ENCODE measurements around the gene COL23A1.

Gene COL23A1

GRCh38 chr5:178381206-178381605, 209.0 kb downstream of the COL23A1 start:
- FAIRE-seq (no peak), DNase-seq (ENCODE audit: insufficient read length, low spot score) (no peak)
- TF ChIP-seq POLR2AphosphoS5 (IDR thresholded peaks at IDR 0.05; ENCODE audit: low read depth, low read length) (no peak), SPI1 (IDR thresholded peaks at IDR 0.05; ENCODE audit: low read depth, low read length) (no peak), TAF1 (IDR thresholded peaks at IDR 0.05; ENCODE audit: low read depth, low read length) (no peak), PAX5 (IDR thresholded peaks at IDR 0.05; ENCODE audit: insufficient read depth, low read length, severe bottlenecking) (no peak), POU2F2 (IDR thresholded peaks at IDR 0.05; ENCODE audit: low read depth, low read length) (no peak), POLR2A (IDR thresholded peaks at IDR 0.05; ENCODE audit: low read depth, low read length) (no peak)

GRCh38 chr5:178380541-178381074, 209.6 kb downstream of the COL23A1 start:
- DNase-seq (ENCODE audit: insufficient read length, low spot score) (no peak), FAIRE-seq (no peak)
- no peak for TF ChIP-seq PAX5 (IDR thresholded peaks at IDR 0.05; ENCODE audit: insufficient read depth, low read length, severe bottlenecking)
- TF ChIP-seq POLR2A (IDR thresholded peaks at IDR 0.05; ENCODE audit: low read depth, low read length): no peak
- TF ChIP-seq SPI1 (IDR thresholded peaks at IDR 0.05; ENCODE audit: low read depth, low read length): no peak
- TF ChIP-seq TAF1 (IDR thresholded peaks at IDR 0.05; ENCODE audit: low read depth, low read length): no peak
- TF ChIP-seq POU2F2 (IDR thresholded peaks at IDR 0.05; ENCODE audit: low read depth, low read length): no peak
- no peak for TF ChIP-seq POLR2AphosphoS5 (IDR thresholded peaks at IDR 0.05; ENCODE audit: low read depth, low read length)

GRCh38 chr5:178380086-178380485, 210.1 kb downstream of the COL23A1 start:
- no peak for TF ChIP-seq SPI1 (IDR thresholded peaks at IDR 0.05; ENCODE audit: low read depth, low read length)
- no peak for TF ChIP-seq PAX5 (IDR thresholded peaks at IDR 0.05; ENCODE audit: insufficient read depth, low read length, severe bottlenecking)
- TF ChIP-seq POLR2A (IDR thresholded peaks at IDR 0.05; ENCODE audit: low read depth, low read length): no peak
- TF ChIP-seq POLR2AphosphoS5 (IDR thresholded peaks at IDR 0.05; ENCODE audit: low read depth, low read length): no peak
- TF ChIP-seq TAF1 (IDR thresholded peaks at IDR 0.05; ENCODE audit: low read depth, low read length): no peak
- FAIRE-seq (no peak), DNase-seq (ENCODE audit: insufficient read length, low spot score) (no peak)

GRCh38 chr5:178378527-178379484, 211.4 kb downstream of the COL23A1 start:
- DNase-seq (ENCODE audit: insufficient read length, low spot score) (no peak), FAIRE-seq (no peak)
- no peak for TF ChIP-seq TAF1 (IDR thresholded peaks at IDR 0.05; ENCODE audit: low read depth, low read length)
- TF ChIP-seq SPI1 (IDR thresholded peaks at IDR 0.05; ENCODE audit: low read depth, low read length): no peak
- no peak for TF ChIP-seq POU2F2 (IDR thresholded peaks at IDR 0.05; ENCODE audit: low read depth, low read length)
- TF ChIP-seq POLR2A (IDR thresholded peaks at IDR 0.05; ENCODE audit: low read depth, low read length): no peak
- no peak for TF ChIP-seq PAX5 (IDR thresholded peaks at IDR 0.05; ENCODE audit: insufficient read depth, low read length, severe bottlenecking)
- no peak for TF ChIP-seq POLR2AphosphoS5 (IDR thresholded peaks at IDR 0.05; ENCODE audit: low read depth, low read length)

- TF ChIP-seq POU2F2 (IDR thresholded peaks at IDR 0.05; ENCODE audit: low read depth, low read length) (no peak), PAX5 (IDR thresholded peaks at IDR 0.05; ENCODE audit: insufficient read depth, low read length, severe bottlenecking) (no peak), POLR2A (IDR thresholded peaks at IDR 0.05; ENCODE audit: low read depth, low read length) (no peak), TAF1 (IDR thresholded peaks at IDR 0.05; ENCODE audit: low read depth, low read length) (no peak), SPI1 (IDR thresholded peaks at IDR 0.05; ENCODE audit: low read depth, low read length) (no peak), POLR2AphosphoS5 (IDR thresholded peaks at IDR 0.05; ENCODE audit: low read depth, low read length) (no peak)
- FAIRE-seq: no peak
- DNase-seq (ENCODE audit: insufficient read length, low spot score): no peak
Measured at GRCh38 chr5:178377583-178378270, 212.5 kb downstream of the COL23A1 start.

GRCh38 chr5:178376921-178377582, 213.1 kb downstream of the COL23A1 start:
- no peak for DNase-seq (ENCODE audit: insufficient read length, low spot score)
- no peak for FAIRE-seq
- TF ChIP-seq POLR2AphosphoS5 (IDR thresholded peaks at IDR 0.05; ENCODE audit: low read depth, low read length) (no peak), POLR2A (IDR thresholded peaks at IDR 0.05; ENCODE audit: low read depth, low read length) (no peak), POU2F2 (IDR thresholded peaks at IDR 0.05; ENCODE audit: low read depth, low read length) (no peak), TAF1 (IDR thresholded peaks at IDR 0.05; ENCODE audit: low read depth, low read length) (no peak), SPI1 (IDR thresholded peaks at IDR 0.05; ENCODE audit: low read depth, low read length) (no peak), PAX5 (IDR thresholded peaks at IDR 0.05; ENCODE audit: insufficient read depth, low read length, severe bottlenecking) (no peak)

- TF ChIP-seq POLR2AphosphoS5 (IDR thresholded peaks at IDR 0.05; ENCODE audit: low read depth, low read length): no peak
- FAIRE-seq: no peak
- no peak for DNase-seq (ENCODE audit: insufficient read length, low spot score)
Measured at GRCh38 chr5:178375348-178375747, 214.8 kb downstream of the COL23A1 start.

- FAIRE-seq (no peak), DNase-seq (ENCODE audit: insufficient read length, low spot score) (no peak)
- TF ChIP-seq SPI1 (IDR thresholded peaks at IDR 0.05; ENCODE audit: low read depth, low read length) (no peak), TAF1 (IDR thresholded peaks at IDR 0.05; ENCODE audit: low read depth, low read length) (no peak), PAX5 (IDR thresholded peaks at IDR 0.05; ENCODE audit: insufficient read depth, low read length, severe bottlenecking) (no peak), POLR2A (IDR thresholded peaks at IDR 0.05; ENCODE audit: low read depth, low read length) (no peak), POLR2AphosphoS5 (IDR thresholded peaks at IDR 0.05; ENCODE audit: low read depth, low read length) (no peak), POU2F2 (IDR thresholded peaks at IDR 0.05; ENCODE audit: low read depth, low read length) (no peak)
Measured at GRCh38 chr5:178373711-178374110, 216.5 kb downstream of the COL23A1 start.

- no peak for DNase-seq (ENCODE audit: insufficient read length, low spot score)
- FAIRE-seq: no peak
Measured at GRCh38 chr5:178372142-178372571, 218.0 kb downstream of the COL23A1 start.

More at GRCh38 chr5:178372142-178372571, 218.0 kb downstream of the COL23A1 start:
- no peak for TF ChIP-seq TAF1 (IDR thresholded peaks at IDR 0.05; ENCODE audit: low read depth, low read length)
